DND-41 (cell line): ENCODE measurements around the gene CD86.

Source experiments
- ATAC-seq: fragments of 200-7000 bp; cut with Tn5 transposase; 3 replicates; pipeline ENCODE4 v1.9.1; 2021; ENCODE audit warnings: low read depth; ENCODE audit not compliant: insufficient read depth
- DNase-seq: peaks from one replicate; pipeline ENCODE4 v3.0.0-alpha.2; 2020
- H2AFZ ChIP-seq: 2 replicates; pipeline ENCODE4 v1.6.0; 2012; ENCODE audit warnings: low read depth, low read length
- H3K27ac ChIP-seq: 2 replicates; pipeline ENCODE4 v1.5.1; 2012; ENCODE audit warnings: low read length, inconsistent platforms
- H3K27me3 ChIP-seq: fragments of 200-600 bp; sonication (generic); 2 replicates; pipeline ENCODE4 v1.6.0; 2012; ENCODE audit warnings: low read length, mild to moderate bottlenecking, inconsistent platforms; ENCODE audit not compliant: insufficient read depth, poor library complexity
- H3K36me3 ChIP-seq: 2 replicates; pipeline ENCODE4 v1.5.1; 2012; ENCODE audit warnings: low read length, inconsistent platforms; ENCODE audit not compliant: insufficient read depth
- H3K4me1 ChIP-seq: 2 replicates; pipeline ENCODE4 v1.5.1; 2012; ENCODE audit warnings: mild to moderate bottlenecking, low read length; ENCODE audit not compliant: insufficient read depth
- H3K4me2 ChIP-seq: 2 replicates; pipeline ENCODE4 v1.6.0; 2012; ENCODE audit warnings: mild to moderate bottlenecking, moderate library complexity, low read length, inconsistent platforms; ENCODE audit not compliant: insufficient read depth
- H3K4me3 ChIP-seq, 2 experiments: fragments of 200-600 bp in 1 of 2; shearing (Covaris generic) in 1 of 2; 2 replicates each; pipeline ENCODE4 v1.5.1; 2012 to 2016; ENCODE audit warnings: inconsistent platforms in 2 of 2, low read length in 2 of 2, mild to moderate bottlenecking in 2 of 2, low read depth in 1 of 2, moderate library complexity in 1 of 2
- H3K79me2 ChIP-seq: 2 replicates; pipeline ENCODE4 v1.6.0; 2012; ENCODE audit warnings: low read length, inconsistent platforms; ENCODE audit not compliant: insufficient read depth
- H3K9ac ChIP-seq: 2 replicates; pipeline ENCODE4 v1.6.0; 2012; ENCODE audit warnings: low read depth, mild to moderate bottlenecking, inconsistent platforms, low read length, moderate library complexity
- H3K9me3 ChIP-seq: 2 replicates; pipeline ENCODE4 v1.5.1; 2012; ENCODE audit warnings: low read length, moderate library complexity, mild to moderate bottlenecking, inconsistent platforms; ENCODE audit not compliant: insufficient read depth, severe bottlenecking
- H4K20me1 ChIP-seq: 2 replicates; pipeline ENCODE4 v1.6.0; 2012; ENCODE audit warnings: low read length; ENCODE audit not compliant: insufficient read depth
- EZH2 ChIP-seq: IDR thresholded peaks from 3 replicates; pipeline ENCODE4 v1.6.1; 2012; ENCODE audit warnings: borderline replicate concordance, low read depth, mild to moderate bottlenecking, moderate library complexity, low read length, inconsistent platforms; ENCODE audit not compliant: severe bottlenecking
- TF ChIP-seq, protein P1 (sequence below): IDR thresholded peaks from 2 replicates; pipeline ENCODE4 v1.5.1; 2012; ENCODE audit warnings: borderline replicate concordance, low read length, moderate library complexity, mild to moderate bottlenecking; ENCODE audit not compliant: poor library complexity, severe bottlenecking; ENCODE audit errors: extremely low read depth

The CD86 gene

DNA sequence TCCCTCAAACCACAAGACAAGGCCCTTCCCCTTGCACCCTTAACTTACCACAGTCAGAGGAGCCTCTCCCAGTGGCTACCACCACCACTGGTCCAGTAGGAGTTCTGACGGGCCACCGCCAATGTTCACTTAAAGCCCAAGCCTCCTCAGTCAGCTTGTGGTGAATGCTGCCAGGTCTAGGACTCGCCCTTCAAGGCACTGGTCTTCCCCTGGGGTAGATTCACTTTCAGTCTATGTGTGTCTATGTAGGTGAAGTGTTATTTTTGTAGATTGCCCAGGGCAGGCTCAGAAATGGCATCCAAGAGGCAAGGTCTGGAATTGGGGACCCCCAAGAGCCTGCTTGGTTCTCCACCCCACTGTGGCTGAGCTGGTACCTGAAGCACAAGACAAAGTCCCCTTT, 112.9 kb downstream of the CD86 start:
- Histone ChIP-seq H3K4me1 (no peaks in the 10 kb centered on the region), H4K20me1 (no peaks in the 10 kb centered on the region), H3K4me2 (no peak overlapping the region), H3K9me3 (no peaks in the 10 kb centered on the region), H3K27me3 (no peaks in the 10 kb centered on the region), H3K4me3 (no peak overlapping the region), H3K36me3 (no peaks in the 10 kb centered on the region), H3K27ac (no peak overlapping the region), H3K79me2 (no peaks in the 10 kb centered on the region), H2AFZ (no peak overlapping the region), H3K9ac (no peak overlapping the region)
- no peak for ATAC-seq
- no peak for DNase-seq
- TF ChIP-seq, protein P1, sequence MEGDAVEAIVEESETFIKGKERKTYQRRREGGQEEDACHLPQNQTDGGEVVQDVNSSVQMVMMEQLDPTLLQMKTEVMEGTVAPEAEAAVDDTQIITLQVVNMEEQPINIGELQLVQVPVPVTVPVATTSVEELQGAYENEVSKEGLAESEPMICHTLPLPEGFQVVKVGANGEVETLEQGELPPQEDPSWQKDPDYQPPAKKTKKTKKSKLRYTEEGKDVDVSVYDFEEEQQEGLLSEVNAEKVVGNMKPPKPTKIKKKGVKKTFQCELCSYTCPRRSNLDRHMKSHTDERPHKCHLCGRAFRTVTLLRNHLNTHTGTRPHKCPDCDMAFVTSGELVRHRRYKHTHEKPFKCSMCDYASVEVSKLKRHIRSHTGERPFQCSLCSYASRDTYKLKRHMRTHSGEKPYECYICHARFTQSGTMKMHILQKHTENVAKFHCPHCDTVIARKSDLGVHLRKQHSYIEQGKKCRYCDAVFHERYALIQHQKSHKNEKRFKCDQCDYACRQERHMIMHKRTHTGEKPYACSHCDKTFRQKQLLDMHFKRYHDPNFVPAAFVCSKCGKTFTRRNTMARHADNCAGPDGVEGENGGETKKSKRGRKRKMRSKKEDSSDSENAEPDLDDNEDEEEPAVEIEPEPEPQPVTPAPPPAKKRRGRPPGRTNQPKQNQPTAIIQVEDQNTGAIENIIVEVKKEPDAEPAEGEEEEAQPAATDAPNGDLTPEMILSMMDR, result no peak
- TF ChIP-seq EZH2, result no peak

DNA sequence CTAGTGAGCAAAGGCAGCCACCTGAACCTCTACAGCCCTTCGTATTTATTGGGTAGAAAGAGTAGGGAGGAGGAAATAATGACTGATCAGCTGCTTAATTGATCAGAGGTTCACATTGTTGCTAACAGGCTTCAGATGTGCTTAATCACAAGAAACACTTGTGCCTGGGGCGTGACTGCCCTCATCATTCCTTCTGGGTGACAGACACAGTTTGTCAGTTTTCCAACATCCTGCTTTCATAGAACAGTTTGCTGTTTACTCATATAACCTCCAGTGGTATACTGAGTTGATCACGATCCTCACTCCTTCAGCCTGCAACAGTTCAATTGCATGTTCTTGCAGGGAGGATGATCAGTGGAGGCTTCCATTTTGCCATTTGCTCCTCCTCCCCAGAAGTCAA, 114.7 kb downstream of the CD86 start:
- no peak for TF ChIP-seq EZH2
- TF ChIP-seq, protein P1, result no peak
- no peak for DNase-seq
- Histone ChIP-seq H3K79me2 (no peaks in the 10 kb centered on the region), H3K36me3 (no peaks in the 10 kb centered on the region), H3K27ac (no peak overlapping the region), H3K4me1 (no peaks in the 10 kb centered on the region), H3K9ac (no peak overlapping the region), H3K4me3 (no peak overlapping the region), H3K4me2 (no peak overlapping the region), H3K9me3 (no peaks in the 10 kb centered on the region), H4K20me1 (no peaks in the 10 kb centered on the region), H2AFZ (no peak overlapping the region), H3K27me3 (no peaks in the 10 kb centered on the region)
- ATAC-seq, result no peak
